Stimulated activated CD8-positive, alpha-beta memory T cell treated with anti-CD3 and anti-CD28 coated beads, Interleukin-4, amount 100 ng/mL, for 4 hours (primary cell): ENCODE results near the gene CHTF8.

Source experiments
- DNase-seq, 2 donors: peaks; one replicate each; pipeline ENCODE4 v3.0.0-alpha.2; 2020; ENCODE audit warnings: low read depth in 2 of 2, low spot score in 1 of 2

CHTF8 gene

GRCh38 chr16:69088684-69089083 is 43.7 kb downstream of the CHTF8 start:
- no peak for DNase-seq

- no peak for DNase-seq
Observed at GRCh38 chr16:69087161-69087581, 45.2 kb downstream of the CHTF8 start.

GRCh38 chr16:69085032-69085695 is 47.2 kb downstream of the CHTF8 start:
- no peak for DNase-seq

- no peak for DNase-seq
Observed at GRCh38 chr16:69084289-69084688, 48.1 kb downstream of the CHTF8 start.

- DNase-seq, result no peak
Observed at GRCh38 chr16:69083306-69083941, 49.0 kb downstream of the CHTF8 start.

- no peak for DNase-seq
Observed at GRCh38 chr16:69079697-69080096, 52.7 kb downstream of the CHTF8 start.

GRCh38 chr16:69078073-69078472 is 54.3 kb downstream of the CHTF8 start:
- DNase-seq, result no peak

GRCh38 chr16:69077251-69077650 is 55.1 kb downstream of the CHTF8 start:
- DNase-seq, result no peak

- no peak for DNase-seq
Observed at GRCh38 chr16:69073181-69073702, 59.1 kb downstream of the CHTF8 start.

GRCh38 chr16:69072640-69072974 is 59.8 kb downstream of the CHTF8 start:
- DNase-seq, result no peak

- DNase-seq, result no peak
Observed at GRCh38 chr16:69071036-69071435, 61.4 kb downstream of the CHTF8 start.

GRCh38 chr16:69069504-69069903 is 62.9 kb downstream of the CHTF8 start:
- no peak for DNase-seq
